Mesenchymal stem cell (in vitro differentiated cells and primary cell): ENCODE measurements around the gene PCNT.
A peak's percentile ranks its signal among the peaks of the same experiment; 100 is the strongest.

Experiments used
- DNase-seq: peaks from one replicate; pipeline ENCODE4 v3.0.0-alpha.2; 2013
- H2AFZ ChIP-seq: one replicate; pipeline ENCODE4 v1.6.1; 2013; ENCODE audit warnings: low read depth, mild to moderate bottlenecking, control low read depth, inconsistent platforms, low read length, moderate library complexity
- H2AK5ac ChIP-seq: 2 replicates; pipeline ENCODE4 v1.6.1; 2013; ENCODE audit warnings: low read length, moderate library complexity, mild to moderate bottlenecking, inconsistent platforms; ENCODE audit not compliant: severe bottlenecking
- H2BK120ac ChIP-seq: one replicate; pipeline ENCODE4 v1.6.1; 2013; ENCODE audit warnings: low read depth, mild to moderate bottlenecking, inconsistent platforms, low read length, moderate library complexity
- H2BK12ac ChIP-seq, 2 experiments: one replicate each; pipeline ENCODE4 v1.6.1; 2013; ENCODE audit warnings: inconsistent platforms in 2 of 2, low read length in 2 of 2, mild to moderate bottlenecking in 2 of 2, moderate library complexity in 2 of 2, control low read depth in 1 of 2
- H2BK15ac ChIP-seq: one replicate; pipeline ENCODE4 v1.6.1; 2013; ENCODE audit warnings: mild to moderate bottlenecking, low read depth, inconsistent platforms; ENCODE audit not compliant: poor library complexity, severe bottlenecking
- H2BK5ac ChIP-seq: 2 replicates; pipeline ENCODE4 v1.6.1; 2013; ENCODE audit warnings: low read depth, mild to moderate bottlenecking, low read length, control low read depth, inconsistent platforms; ENCODE audit not compliant: poor library complexity, severe bottlenecking
- H3K14ac ChIP-seq, 2 experiments: one replicate each; pipeline ENCODE4 v1.6.1; 2013; ENCODE audit warnings: inconsistent platforms in 2 of 2, low read length in 2 of 2, control low read depth in 1 of 2, mild to moderate bottlenecking in 1 of 2, moderate library complexity in 1 of 2
- H3K18ac ChIP-seq, 2 experiments: one replicate each; pipeline ENCODE4 v1.6.1; 2013; ENCODE audit warnings: inconsistent platforms in 2 of 2, low read length in 2 of 2, control low read depth in 1 of 2, low read depth in 1 of 2, mild to moderate bottlenecking in 1 of 2
- H3K23ac ChIP-seq, 2 experiments: one replicate each; pipeline ENCODE4 v1.6.1; 2013; ENCODE audit warnings: inconsistent platforms in 2 of 2, low read length in 2 of 2, mild to moderate bottlenecking in 2 of 2, moderate library complexity in 2 of 2, control low read depth in 1 of 2
- H3K27ac ChIP-seq: 2 replicates; pipeline ENCODE4 v1.5.1; 2013; ENCODE audit warnings: mild to moderate bottlenecking, moderate library complexity, low read length, control low read depth, inconsistent platforms; ENCODE audit not compliant: poor library complexity, severe bottlenecking
- H3K27me3 ChIP-seq, 2 experiments: 2 replicates each; pipeline versions ENCODE4 v1.6.1 to v1.7.0; 2013; ENCODE audit warnings: low read length in 2 of 2, mild to moderate bottlenecking in 2 of 2, moderate library complexity in 2 of 2, control low read depth in 1 of 2, inconsistent platforms in 1 of 2; ENCODE audit not compliant: control insufficient read depth in 1 of 2, insufficient read depth in 1 of 2
- H3K36me3 ChIP-seq, 2 experiments: 2 replicates each; pipeline versions ENCODE4 v1.6.1 to v1.7.0; 2013; ENCODE audit warnings: low read length in 2 of 2, control low read depth in 1 of 2, inconsistent platforms in 1 of 2, low read depth in 1 of 2, mild to moderate bottlenecking in 1 of 2; ENCODE audit not compliant: insufficient read depth in 2 of 2, control insufficient read depth in 1 of 2
- H3K4ac ChIP-seq, 2 experiments: one replicate each; pipeline ENCODE4 v1.6.1; 2013; ENCODE audit warnings: inconsistent platforms in 2 of 2, low read length in 2 of 2, mild to moderate bottlenecking in 2 of 2, moderate library complexity in 2 of 2, control low read depth in 1 of 2, low read depth in 1 of 2
- H3K4me1 ChIP-seq: 2 replicates; pipeline ENCODE4 v1.6.1; 2013; ENCODE audit warnings: low read depth, low read length, control low read depth; ENCODE audit not compliant: control insufficient read depth, insufficient read depth
- H3K4me2 ChIP-seq: 2 replicates; pipeline ENCODE4 v1.6.1; 2013; ENCODE audit warnings: low read length, mild to moderate bottlenecking, inconsistent platforms; ENCODE audit not compliant: poor library complexity, severe bottlenecking
- H3K4me3 ChIP-seq, 2 experiments: 2 replicates each; pipeline versions ENCODE4 v1.5.1 to v1.7.0; 2013; ENCODE audit warnings: low read length in 2 of 2, mild to moderate bottlenecking in 2 of 2, control low read depth in 1 of 2, low read depth in 1 of 2; ENCODE audit not compliant: insufficient read depth in 1 of 2
- H3K79me1 ChIP-seq: replicated peaks from 2 replicates; pipeline ENCODE4 v1.6.1; 2013; ENCODE audit warnings: mild to moderate bottlenecking, control low read depth, low read length, inconsistent platforms; ENCODE audit not compliant: poor library complexity, severe bottlenecking
- H3K9ac ChIP-seq: 2 replicates; pipeline ENCODE4 v1.7.0; 2013; ENCODE audit warnings: mild to moderate bottlenecking, low read length, moderate library complexity
- H3K9me3 ChIP-seq: 2 replicates; pipeline ENCODE4 v1.7.0; 2013; ENCODE audit warnings: mild to moderate bottlenecking, low read length; ENCODE audit not compliant: control insufficient read depth
- H4K8ac ChIP-seq: one replicate; pipeline ENCODE4 v1.6.1; 2013; ENCODE audit warnings: inconsistent platforms, mild to moderate bottlenecking, low read length, moderate library complexity
- H4K91ac ChIP-seq: one replicate; pipeline ENCODE4 v1.6.1; 2013; ENCODE audit warnings: mild to moderate bottlenecking, low read length, inconsistent platforms
- WGBS: methylation state at CpG from one replicate; pipeline ENCODE4 v1.1.7; 2013; ENCODE audit warnings: mixed read lengths; 5-methylcytosine and 5-hydroxymethylcytosine counted together

The PCNT gene

GRCh38 chr21:46410516-46410915, 86.6 kb downstream of the PCNT start:
- H2AFZ ChIP-seq = no peak overlapping the region
- no peak overlapping the region for H3K14ac ChIP-seq
- H2BK15ac ChIP-seq = no peak overlapping the region
- peaks cover 44 to 48% of the 10 kb centered on the region in 2 experiments for H3K36me3 ChIP-seq
- H2BK12ac ChIP-seq = no peak overlapping the region
- H4K8ac ChIP-seq = no peak overlapping the region
- H2BK120ac ChIP-seq = no peak overlapping the region
- no peaks in the 10 kb centered on the region for H3K27me3 ChIP-seq
- H3K4ac ChIP-seq = no peak overlapping the region
- no peak overlapping the region for H3K4me2 ChIP-seq
- H2BK5ac ChIP-seq = no peak overlapping the region
- no peak overlapping the region for H2AK5ac ChIP-seq
- H3K79me1 ChIP-seq = peaks cover 5% of the 10 kb centered on the region
- H3K4me1 ChIP-seq = no peaks in the 10 kb centered on the region
- no peak overlapping the region for H3K27ac ChIP-seq
- no peak overlapping the region for H3K23ac ChIP-seq
- no peak overlapping the region for H4K91ac ChIP-seq
- H3K9ac ChIP-seq = no peak overlapping the region
- H3K18ac ChIP-seq = no peak overlapping the region
- H3K4me3 ChIP-seq = no peak overlapping the region
- H3K9me3 ChIP-seq = no peaks in the 10 kb centered on the region
- no peak for DNase-seq
- 96% methylated on average over 6 of the region's 9 CpGs for WGBS

- DNase-seq = no peak
- Histone ChIP-seq H3K4me3 (no peak overlapping the region), H3K4me2 (no peak overlapping the region), H2BK12ac (no peak overlapping the region), H3K79me1 (peaks cover 5% of the 10 kb centered on the region), H2AFZ (no peak overlapping the region), H3K14ac (no peak overlapping the region), H3K18ac (no peak overlapping the region), H2AK5ac (no peak overlapping the region), H2BK120ac (no peak overlapping the region), H3K27me3 (no peaks in the 10 kb centered on the region), H4K8ac (no peak overlapping the region), H3K4ac (no peak overlapping the region), H3K9ac (no peak overlapping the region), H2BK5ac (no peak overlapping the region), H3K9me3 (no peaks in the 10 kb centered on the region), H4K91ac (no peak overlapping the region), H3K36me3 (peaks cover 46 to 55% of the 10 kb centered on the region in 2 experiments), H3K27ac (no peak overlapping the region), H3K23ac (no peak overlapping the region), H3K4me1 (no peaks in the 10 kb centered on the region), H2BK15ac (no peak overlapping the region)
- 95% methylated on average over 17 of the region's 17 CpGs for WGBS
Measured at GRCh38 chr21:46411236-46411635, 87.3 kb downstream of the PCNT start.

GRCh38 chr21:46411691-46412090, 87.7 kb downstream of the PCNT start:
- H3K4me3 ChIP-seq = no peak overlapping the region
- no peak overlapping the region for H2BK5ac ChIP-seq
- peaks cover 9% of the 10 kb centered on the region for H3K79me1 ChIP-seq
- no peak overlapping the region for H3K23ac ChIP-seq
- H4K91ac ChIP-seq = peak overlapping the region; percentile 21
- H3K4me1 ChIP-seq = no peaks in the 10 kb centered on the region
- no peak overlapping the region for H2AK5ac ChIP-seq
- no peak overlapping the region for H3K4me2 ChIP-seq
- no peak overlapping the region for H2AFZ ChIP-seq
- H2BK12ac ChIP-seq = no peak overlapping the region
- no peak overlapping the region for H2BK120ac ChIP-seq
- H2BK15ac ChIP-seq = no peak overlapping the region
- H3K18ac ChIP-seq = no peak overlapping the region
- no peak overlapping the region for H3K14ac ChIP-seq
- no peak overlapping the region for H4K8ac ChIP-seq
- H3K4ac ChIP-seq = no peak overlapping the region
- no peak overlapping the region for H3K9ac ChIP-seq
- no peak overlapping the region for H3K27ac ChIP-seq
- no peak for DNase-seq
- WGBS = 96% methylated on average over 31 of the region's 31 CpGs
- no peaks in the 10 kb centered on the region for H3K27me3 ChIP-seq
- no peaks in the 10 kb centered on the region for H3K9me3 ChIP-seq
- H3K36me3 ChIP-seq = peaks cover 51 to 60% of the 10 kb centered on the region in 2 experiments

- Histone ChIP-seq H3K4me1 (no peaks in the 10 kb centered on the region), H3K79me1 (peaks cover 10% of the 10 kb centered on the region), H4K8ac (no peak overlapping the region), H3K23ac (no peak overlapping the region), H2BK15ac (no peak overlapping the region), H3K14ac (no peak overlapping the region), H2AK5ac (no peak overlapping the region), H2AFZ (no peak overlapping the region), H3K18ac (no peak overlapping the region), H2BK12ac (no peak overlapping the region), H3K9me3 (no peaks in the 10 kb centered on the region), H3K27me3 (no peaks in the 10 kb centered on the region), H3K4me3 (no peak overlapping the region), H2BK120ac (no peak overlapping the region), H4K91ac (no peak overlapping the region), H3K36me3 (peaks cover 54 to 65% of the 10 kb centered on the region in 2 experiments), H3K4ac (no peak overlapping the region), H3K4me2 (no peak overlapping the region), H3K27ac (no peak overlapping the region), H3K9ac (no peak overlapping the region), H2BK5ac (no peak overlapping the region)
- no peak for DNase-seq
- WGBS = 91% methylated on average over 34 of the region's 39 CpGs
Measured at GRCh38 chr21:46412521-46413364, 88.8 kb downstream of the PCNT start.
